ENCODE measurements around the gene INSRR. TPM values are rescaled to one million over a fixed set of nuclear protein-coding genes. Genes with fewer than 3 reads are reported as not detected.

INSRR gene
- total RNA-seq, 2 experiments from 2014 or later = 0.47 to 0.54 TPM

- Mint-ChIP-seq H3K27me3 (peaks cover under 1% of the 10 kb centered on the region), H3K4me1 (ENCODE audit: low read depth) (peaks cover 29% of the 10 kb centered on the region), H3K27ac (no peak overlapping the region), H3K9me3 (no peaks in the 10 kb centered on the region), H3K4me3 (no peak overlapping the region), H3K36me3 (ENCODE audit: low read depth) (no peaks in the 10 kb centered on the region)
- ChIA-PET POLR2A (interaction anchor here (0.6 kb wide), 1 partner anchor 233 kb away, joined by 3 read pairs; no protein-coding TSS in a partner anchor), CTCF (interaction anchor here (2.3 to 3.5 kb wide), 2 partner anchors 10 to 31 kb away, joined by 10 to 19 read pairs; partner anchors contain the start of genes INSRR and NTRK1)
- TF ChIP-seq CTCF (IDR thresholded peaks at IDR 0.05) = no peak
- intact Hi-C loops (cut with micrococcal nuclease) = no loop called here
- no peak for DNase-seq
- ATAC-seq = no peak
Measured at GRCh38 chr1:156869455-156869854, 10.5 kb upstream of the INSRR start.

- no peak for TF ChIP-seq CTCF (IDR thresholded peaks at IDR 0.05)
- intact Hi-C loops (cut with micrococcal nuclease) = no loop called here
- H3K27me3 Mint-ChIP-seq = peaks cover 12% of the 10 kb centered on the region
- H3K27ac Mint-ChIP-seq = no peak overlapping the region
- no peak overlapping the region for H3K4me3 Mint-ChIP-seq
- H3K9me3 Mint-ChIP-seq = no peaks in the 10 kb centered on the region
- ChIA-PET POLR2A (no interaction called here), CTCF (no interaction called here)
- H3K4me1 Mint-ChIP-seq (ENCODE audit: low read depth) = peaks cover 39% of the 10 kb centered on the region
- no peaks in the 10 kb centered on the region for H3K36me3 Mint-ChIP-seq (ENCODE audit: low read depth)
- DNase-seq (no peak), ATAC-seq (no peak)
Measured at GRCh38 chr1:156868341-156868740, 9.4 kb upstream of the INSRR start.

GRCh38 chr1:156866249-156866909, 7.5 kb upstream of the INSRR start:
- ChIA-PET CTCF (interaction anchor here (0.9 to 13.5 kb wide), 2 partner anchors 29 to 46 kb away, joined by 3 to 273 read pairs; no protein-coding TSS in a partner anchor), POLR2A (interaction anchor here (0.9 to 1.1 kb wide), 2 partner anchors 21 to 50 kb away, joined by 3 read pairs; partner anchors contain the start of gene SH2D2A)
- Mint-ChIP-seq H3K9me3 (no peaks in the 10 kb centered on the region), H3K27ac (peak overlapping the region; percentile 56), H3K36me3 (ENCODE audit: low read depth) (no peaks in the 10 kb centered on the region), H3K4me3 (peak overlapping the region; percentile 3), H3K27me3 (peaks cover 30% of the 10 kb centered on the region), H3K4me1 (ENCODE audit: low read depth) (peaks cover 56% of the 10 kb centered on the region)
- ATAC-seq (peak; percentile 52), DNase-seq (peak; percentile 76)
- intact Hi-C loops (cut with micrococcal nuclease) = no loop called here
- TF ChIP-seq CTCF (IDR thresholded peaks at IDR 0.05) = no peak

GRCh38 chr1:156865865-156866248, 6.9 kb upstream of the INSRR start:
- peak; percentile 34 for ATAC-seq
- ChIA-PET POLR2A (interaction anchor here (0.9 to 1.1 kb wide), 2 partner anchors 21 to 49 kb away, joined by 3 read pairs; partner anchors contain the start of gene SH2D2A), CTCF (interaction anchor here (0.9 to 13.5 kb wide), 2 partner anchors 29 to 46 kb away, joined by 3 to 273 read pairs; no protein-coding TSS in a partner anchor)
- H3K4me3 Mint-ChIP-seq = peak overlapping the region; percentile 3
- no peaks in the 10 kb centered on the region for H3K36me3 Mint-ChIP-seq (ENCODE audit: low read depth)
- TF ChIP-seq CTCF (IDR thresholded peaks at IDR 0.05) = no peak
- H3K27me3 Mint-ChIP-seq = peaks cover 30% of the 10 kb centered on the region
- intact Hi-C loops (cut with micrococcal nuclease) = no loop called here
- no peaks in the 10 kb centered on the region for H3K9me3 Mint-ChIP-seq
- peak overlapping the region; percentile 47 for H3K27ac Mint-ChIP-seq
- H3K4me1 Mint-ChIP-seq (ENCODE audit: low read depth) = peaks cover 55% of the 10 kb centered on the region
- no peak for DNase-seq

GRCh38 chr1:156865258-156865657, 6.3 kb upstream of the INSRR start:
- ChIA-PET POLR2A (interaction anchor here (0.9 kb wide), 1 partner anchor 48 kb away, joined by 3 read pairs; the partner anchor contains the start of gene SH2D2A), CTCF (interaction anchor here (0.9 to 13.5 kb wide), 3 partner anchors 27 to 47 kb away, joined by 3 to 273 read pairs (median 5); no protein-coding TSS in a partner anchor)
- peak overlapping the region; percentile 47 for H3K27ac Mint-ChIP-seq
- ATAC-seq (no peak), DNase-seq (no peak)
- no peak for TF ChIP-seq CTCF (IDR thresholded peaks at IDR 0.05)
- peak overlapping the region; percentile 3 for H3K4me3 Mint-ChIP-seq
- peaks cover 32% of the 10 kb centered on the region for H3K27me3 Mint-ChIP-seq
- H3K36me3 Mint-ChIP-seq (ENCODE audit: low read depth) = no peaks in the 10 kb centered on the region
- peaks cover 53% of the 10 kb centered on the region for H3K4me1 Mint-ChIP-seq (ENCODE audit: low read depth)
- intact Hi-C loops (cut with micrococcal nuclease) = no loop called here
- no peaks in the 10 kb centered on the region for H3K9me3 Mint-ChIP-seq

All from activated CD8-positive, alpha-beta T cell treated with anti-CD3 and anti-CD28 coated beads for 36 hours (primary cell).